GM19468 (cell line): Measurements from ENCODE around the gene DIDO1.

Experiments used
- ATAC-seq: cut with Tn5 transposase; IDR thresholded peaks from one replicate; pipeline ENCODE4 v1.9.1; 2021; ENCODE audit warnings: mild to moderate bottlenecking, moderate library complexity, moderate number of reproducible peaks; ENCODE audit not compliant: unreplicated experiment; ENCODE audit errors: extremely low read depth

Gene DIDO1

DNA sequence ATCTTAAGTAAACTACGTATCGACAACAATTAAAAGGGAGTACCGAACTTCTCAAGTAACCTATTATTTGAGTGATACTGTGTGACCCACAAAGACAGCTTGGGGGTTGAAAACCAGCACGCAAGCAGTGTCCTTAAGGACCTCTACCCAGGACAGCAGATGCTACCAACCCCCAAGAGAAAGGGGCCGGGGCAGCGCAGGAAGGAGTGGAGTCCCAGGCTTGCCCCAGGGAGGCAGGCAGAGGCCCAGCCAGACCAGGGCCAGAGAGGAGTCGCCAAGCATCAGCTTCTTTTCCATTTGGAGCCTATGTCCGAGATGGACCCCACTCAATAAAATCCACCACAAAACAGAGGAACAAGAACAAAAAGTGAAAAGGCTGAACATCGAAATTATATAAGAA lies 11.9 kb downstream of the DIDO1 start:
- no peak for ATAC-seq

DNA sequence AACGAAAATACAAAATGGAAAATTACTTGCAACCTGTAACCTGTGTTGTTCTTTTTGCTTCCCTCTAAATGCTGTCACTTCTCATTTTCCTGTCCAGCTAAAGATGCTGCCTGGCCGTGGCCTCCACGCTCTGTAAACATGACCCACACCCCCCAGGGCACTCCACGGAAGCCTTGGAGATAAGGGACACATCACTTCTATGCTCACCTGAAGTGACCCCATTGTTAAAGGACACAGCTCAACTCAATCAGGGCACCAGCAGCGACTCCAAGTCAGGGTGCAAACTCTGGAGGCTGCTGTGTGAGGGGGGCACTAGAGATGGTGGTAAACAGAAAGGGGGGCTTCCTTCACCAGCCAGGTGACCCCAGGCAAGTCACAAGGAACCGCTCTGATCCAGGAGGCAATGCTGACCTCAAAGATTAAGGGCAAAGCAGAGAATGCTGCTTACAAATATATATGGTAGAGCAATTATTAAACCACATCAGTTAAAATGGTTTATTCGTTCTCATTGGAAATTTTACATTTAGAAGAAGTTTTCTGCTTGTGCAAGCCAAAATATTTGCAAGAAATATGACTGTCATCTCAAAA lies 13.2 kb downstream of the DIDO1 start:
- ATAC-seq: no peak

DNA sequence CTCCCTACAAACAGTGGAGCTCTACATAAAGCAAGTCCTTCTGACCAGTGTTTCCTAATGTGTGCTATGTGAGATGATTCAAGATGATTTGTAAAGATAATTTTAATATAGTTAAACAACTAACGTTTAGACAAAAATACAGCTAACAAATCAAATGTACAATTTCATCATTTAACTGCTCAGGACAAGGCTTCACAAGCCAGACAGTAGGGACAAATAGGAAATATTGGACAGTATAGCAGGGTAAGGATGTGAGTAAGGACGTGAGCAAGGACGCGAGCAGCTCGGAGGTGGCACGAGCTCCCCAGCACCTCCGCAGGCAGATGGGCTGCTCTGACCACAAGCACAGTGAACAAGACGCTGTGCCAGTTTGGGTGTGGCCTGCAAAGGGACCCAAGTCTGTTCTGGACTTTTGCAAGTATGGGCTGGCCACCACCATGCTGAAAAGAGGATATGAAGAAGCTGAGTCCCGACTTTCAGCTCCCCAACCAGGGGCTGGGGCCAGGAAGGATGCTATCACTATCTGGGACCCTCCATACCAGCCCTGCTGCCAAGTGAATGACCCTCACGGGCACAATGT lies 14.5 kb downstream of the DIDO1 start:
- ATAC-seq: no peak

DNA sequence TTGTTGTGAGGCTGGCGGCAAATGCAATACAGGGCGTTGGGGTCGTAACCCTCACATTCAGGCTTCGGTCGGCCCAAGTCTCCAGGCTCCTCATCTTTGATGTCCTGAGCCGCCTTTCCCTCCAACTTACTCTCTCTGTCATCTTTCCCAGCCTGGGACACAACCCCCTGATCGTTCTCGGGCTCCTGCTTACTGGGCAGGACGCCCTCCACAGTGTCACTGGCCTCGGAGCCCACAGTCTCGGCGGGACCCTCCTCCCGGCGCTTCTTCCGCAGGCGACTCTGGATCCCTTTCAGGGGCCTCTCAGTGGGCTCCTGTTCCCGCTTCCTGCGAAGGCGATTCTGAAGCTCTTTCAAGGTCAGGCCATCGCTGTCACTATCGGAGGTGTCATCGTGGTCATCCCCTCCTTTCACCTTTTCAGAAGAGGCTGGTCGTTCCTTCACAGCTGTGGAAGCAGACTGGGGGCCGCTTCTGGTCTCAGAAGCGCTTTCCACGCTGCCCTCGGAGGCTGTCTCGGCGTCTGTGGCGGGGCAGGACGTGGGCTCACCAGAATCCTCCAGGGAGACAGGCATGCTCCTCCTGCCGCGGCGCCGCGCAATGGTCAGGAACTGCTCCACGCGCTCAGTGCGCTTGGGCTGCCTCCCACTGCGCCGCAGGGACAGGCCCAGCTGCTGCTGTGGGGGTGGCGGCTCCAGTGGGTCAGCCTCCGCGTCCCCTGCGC lies 15.4 kb downstream of the DIDO1 start:
- no peak for ATAC-seq

DNA sequence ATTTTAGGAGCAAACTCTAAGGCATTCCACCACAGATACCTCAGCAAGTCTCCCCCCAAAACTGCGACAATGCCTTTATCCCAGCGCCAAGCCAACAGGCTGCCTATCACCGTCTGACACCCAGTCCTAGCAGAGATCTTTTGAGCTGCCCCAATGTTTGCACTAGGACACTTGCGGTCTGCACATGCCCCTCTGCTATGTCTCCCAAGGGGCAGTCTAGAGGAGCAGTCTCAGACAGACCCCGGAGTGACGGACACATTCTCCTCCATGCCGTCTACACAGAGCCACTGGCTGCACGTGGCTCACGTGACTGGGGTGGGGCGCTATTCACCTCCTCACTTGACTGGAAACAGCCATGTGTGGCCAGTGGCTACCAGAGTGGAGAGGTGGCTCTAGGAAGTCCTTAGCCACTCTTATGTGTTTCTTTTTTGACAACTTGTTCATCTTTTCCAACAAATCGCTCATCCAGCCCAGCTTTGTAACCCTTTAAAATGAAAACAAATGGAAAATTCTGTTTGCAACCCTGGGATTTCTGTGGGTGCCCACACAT lies 16.0 kb downstream of the DIDO1 start:
- no peak for ATAC-seq

DNA sequence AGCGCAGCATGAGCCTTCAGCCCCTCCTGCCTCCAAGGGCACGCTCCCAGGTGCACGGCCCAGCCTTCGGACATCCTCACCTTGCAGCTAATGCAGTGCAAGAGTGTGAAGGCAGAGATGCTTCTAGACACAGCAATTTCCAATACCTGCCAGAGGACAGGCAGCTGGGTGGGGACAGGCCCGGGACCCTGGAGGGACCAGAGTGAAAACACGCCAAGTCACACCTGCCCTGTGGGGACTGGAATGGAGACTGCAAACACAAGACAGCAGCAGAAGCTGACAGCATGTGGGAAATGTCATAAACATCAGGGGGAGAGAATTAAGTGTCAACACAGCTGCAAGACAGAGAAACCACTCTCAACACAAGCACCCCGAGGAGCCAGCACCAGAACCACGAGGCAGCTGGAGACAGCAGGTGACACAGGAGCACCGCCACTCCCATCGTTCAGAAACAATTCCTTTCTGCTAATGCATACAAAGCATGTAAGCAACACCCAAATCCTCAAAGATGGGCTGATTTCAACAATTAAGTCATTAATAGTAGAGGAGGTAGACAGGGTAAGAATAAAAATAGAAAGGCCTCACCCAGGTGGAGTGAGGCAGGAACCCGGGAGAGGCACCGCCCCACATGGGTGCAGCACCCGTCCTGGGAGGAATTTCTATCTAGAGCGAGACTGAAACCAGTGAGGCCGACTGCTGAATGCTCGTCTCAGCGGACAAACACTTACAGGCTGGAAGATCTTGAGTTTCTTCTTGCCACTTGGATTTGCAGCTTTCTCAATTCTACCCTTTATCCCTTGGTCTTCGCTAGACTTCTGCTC lies 17.1 kb downstream of the DIDO1 start:
- ATAC-seq: no peak

DNA sequence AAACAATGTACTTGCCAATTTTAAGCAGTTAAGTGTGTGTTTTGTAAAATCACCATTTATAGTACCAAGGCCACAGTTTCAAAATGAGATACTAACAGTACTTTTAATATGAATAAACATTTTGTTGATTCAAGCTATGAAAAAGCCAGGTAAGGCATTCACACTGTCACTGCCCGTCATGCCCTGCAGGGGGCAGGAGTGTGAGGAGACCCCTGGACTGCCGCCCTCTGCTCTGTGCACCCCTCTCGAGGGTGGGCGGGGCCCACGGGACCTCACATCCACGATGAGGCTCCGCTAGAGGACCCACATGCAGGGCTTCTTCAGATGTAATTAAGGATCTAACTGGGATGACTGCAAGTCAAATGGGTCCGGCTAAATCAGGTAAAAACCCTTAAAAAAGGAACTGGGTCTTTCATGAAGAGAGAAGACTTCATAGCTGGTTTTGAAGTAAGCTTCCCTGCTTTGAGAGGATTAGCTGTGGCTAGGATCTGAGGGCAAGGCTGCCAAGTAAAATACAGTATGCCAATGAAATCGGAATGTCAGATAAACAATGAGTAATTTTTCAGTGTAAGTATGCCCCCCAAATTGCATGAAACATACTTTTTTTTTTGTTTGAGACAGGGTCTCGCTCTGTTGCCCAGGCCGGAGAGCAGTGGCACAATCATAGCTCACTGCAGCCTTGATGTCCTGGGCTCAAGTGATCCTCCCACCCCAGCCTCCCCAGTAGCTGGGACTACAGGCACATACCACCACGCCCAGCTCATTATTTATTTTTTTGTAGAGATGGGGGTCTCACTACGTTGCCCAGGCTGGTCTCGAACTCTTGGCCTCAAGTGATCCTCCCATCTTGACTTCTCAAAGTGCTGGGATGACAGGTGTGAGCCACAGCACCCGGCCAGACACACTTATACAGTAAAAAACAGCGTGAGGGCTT lies 18.7 kb downstream of the DIDO1 start:
- ATAC-seq: no peak

DNA sequence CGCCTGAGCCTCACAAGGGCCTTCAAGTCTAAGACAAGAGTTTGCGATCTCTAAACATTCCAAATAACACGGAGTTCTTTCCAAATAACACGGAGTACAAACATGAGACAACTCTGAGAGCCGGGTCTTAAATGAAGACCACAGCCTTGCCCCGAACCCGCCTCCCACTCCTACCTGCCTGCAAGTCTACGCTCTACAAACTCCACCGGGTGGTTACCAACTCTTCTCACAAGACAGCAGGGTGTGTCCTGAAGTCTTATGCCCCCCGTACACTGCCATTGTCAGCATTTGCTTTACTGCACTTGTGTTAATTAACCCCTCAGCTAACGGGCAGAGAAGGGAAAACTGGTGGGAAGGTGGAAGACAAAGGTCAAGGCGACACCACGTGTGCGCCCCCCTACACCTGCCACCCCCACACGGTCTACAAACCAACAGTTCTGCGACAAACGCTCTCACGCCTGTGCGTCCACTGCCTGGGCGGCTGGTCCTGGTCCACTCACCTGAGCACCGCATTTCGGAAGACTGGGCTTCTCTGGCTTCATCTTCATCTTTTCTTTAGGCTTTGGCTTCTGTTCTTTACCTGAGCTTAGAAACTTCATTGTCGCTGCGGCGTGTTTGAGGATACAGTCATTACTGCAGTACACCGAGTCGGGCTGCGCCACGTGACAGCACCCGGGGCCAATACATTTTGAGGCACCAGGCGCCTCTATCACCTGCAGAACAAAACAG lies 19.5 kb downstream of the DIDO1 start:
- ATAC-seq: no peak

DNA sequence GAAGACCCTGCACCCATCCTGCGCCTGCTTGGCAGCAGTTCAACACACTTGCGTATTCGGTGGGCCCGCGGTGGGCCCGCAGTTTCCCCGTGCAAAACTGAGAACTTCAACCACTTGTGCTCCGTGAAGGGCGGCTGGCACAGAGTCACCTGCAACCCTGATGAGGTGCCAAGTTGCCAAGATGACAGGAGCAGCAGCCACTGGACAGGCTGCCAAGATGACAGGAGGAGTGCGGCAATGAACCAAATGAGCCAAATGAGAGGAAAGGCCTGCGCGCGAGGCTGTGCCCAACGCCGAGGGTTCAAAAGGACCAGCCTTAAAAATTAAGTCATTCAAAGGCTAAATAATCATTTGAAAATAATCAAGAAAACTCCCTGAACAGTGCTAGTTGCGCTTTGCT lies 20.1 kb downstream of the DIDO1 start:
- no peak for ATAC-seq

DNA sequence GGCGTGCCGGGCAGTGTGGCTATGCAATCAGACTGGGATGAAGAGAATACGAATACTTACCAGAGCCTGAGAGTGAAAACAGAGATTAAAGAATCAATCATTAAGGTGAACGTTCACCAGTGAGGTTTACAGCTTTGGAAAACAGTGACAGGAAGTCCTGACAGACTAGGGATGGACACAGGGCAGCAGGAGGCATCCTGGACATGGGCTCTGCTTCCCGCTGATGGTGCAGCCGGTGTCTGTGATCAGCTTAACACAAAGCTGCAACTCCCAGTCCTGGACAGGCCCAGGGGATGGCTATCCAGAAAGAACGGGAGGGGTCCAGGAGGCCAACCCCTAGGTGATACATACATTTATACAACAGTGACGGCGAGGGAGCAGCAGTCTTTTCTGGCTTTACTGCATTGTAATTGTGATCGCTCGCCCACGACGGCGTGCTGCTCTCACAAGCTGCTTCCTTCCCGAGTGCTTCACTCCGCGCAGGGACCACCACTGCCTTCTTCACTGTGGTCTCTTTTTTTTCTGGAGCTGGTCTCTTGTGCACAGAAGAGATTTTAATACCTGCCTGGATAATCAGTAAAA lies 20.7 kb downstream of the DIDO1 start:
- ATAC-seq: no peak

DNA sequence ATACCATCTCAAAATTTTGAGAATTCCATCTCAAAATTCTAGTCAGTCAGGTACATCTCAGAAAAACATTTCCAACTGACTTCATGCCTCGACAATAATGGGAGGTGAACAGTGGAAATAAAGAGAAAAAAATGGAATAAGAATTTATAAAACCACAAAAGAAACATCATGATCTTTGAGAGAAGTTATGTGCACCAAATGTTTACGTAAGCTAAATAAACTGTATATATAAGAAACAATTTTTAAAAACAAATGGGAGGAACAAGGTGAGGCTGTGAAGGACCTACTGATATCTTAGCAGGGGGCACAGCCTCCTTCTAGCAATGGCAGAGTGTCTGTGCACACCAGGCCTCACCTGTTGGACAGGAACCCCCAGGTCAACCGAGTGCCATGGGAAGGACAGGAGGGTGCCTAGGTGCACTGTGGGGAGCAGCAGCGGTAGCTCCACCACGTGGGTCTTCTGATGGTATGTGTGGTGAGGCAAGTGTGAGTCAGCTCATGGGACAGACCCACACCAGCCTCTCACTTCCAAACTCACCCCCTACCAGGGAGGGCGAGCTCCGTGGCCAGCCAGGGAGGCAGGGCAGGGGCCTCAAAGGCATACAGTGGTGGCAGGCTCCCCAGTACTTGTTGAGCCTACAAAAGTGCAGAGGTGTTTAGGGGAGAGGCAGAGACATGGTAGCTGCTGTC lies 23.2 kb downstream of the DIDO1 start:
- ATAC-seq: no peak

DNA sequence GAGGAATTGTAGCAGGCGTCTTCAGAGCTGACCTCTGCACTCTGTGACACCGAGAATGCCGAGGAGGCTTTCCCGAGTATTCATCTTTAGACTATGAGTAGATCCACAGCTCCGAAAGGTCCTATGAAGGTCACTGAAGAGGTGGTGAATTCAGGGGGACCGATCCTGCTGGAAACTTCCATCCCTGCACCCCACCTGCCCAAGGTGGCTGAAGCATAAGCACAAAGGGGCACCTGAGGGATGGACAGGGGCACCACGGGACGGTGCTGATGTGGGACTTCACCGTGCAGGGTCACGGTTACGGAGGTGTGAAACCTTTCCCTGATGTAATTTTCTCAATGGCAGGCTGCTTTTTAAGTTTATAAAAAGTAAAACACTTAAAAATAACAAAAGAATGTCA lies 24.4 kb downstream of the DIDO1 start:
- no peak for ATAC-seq

DNA sequence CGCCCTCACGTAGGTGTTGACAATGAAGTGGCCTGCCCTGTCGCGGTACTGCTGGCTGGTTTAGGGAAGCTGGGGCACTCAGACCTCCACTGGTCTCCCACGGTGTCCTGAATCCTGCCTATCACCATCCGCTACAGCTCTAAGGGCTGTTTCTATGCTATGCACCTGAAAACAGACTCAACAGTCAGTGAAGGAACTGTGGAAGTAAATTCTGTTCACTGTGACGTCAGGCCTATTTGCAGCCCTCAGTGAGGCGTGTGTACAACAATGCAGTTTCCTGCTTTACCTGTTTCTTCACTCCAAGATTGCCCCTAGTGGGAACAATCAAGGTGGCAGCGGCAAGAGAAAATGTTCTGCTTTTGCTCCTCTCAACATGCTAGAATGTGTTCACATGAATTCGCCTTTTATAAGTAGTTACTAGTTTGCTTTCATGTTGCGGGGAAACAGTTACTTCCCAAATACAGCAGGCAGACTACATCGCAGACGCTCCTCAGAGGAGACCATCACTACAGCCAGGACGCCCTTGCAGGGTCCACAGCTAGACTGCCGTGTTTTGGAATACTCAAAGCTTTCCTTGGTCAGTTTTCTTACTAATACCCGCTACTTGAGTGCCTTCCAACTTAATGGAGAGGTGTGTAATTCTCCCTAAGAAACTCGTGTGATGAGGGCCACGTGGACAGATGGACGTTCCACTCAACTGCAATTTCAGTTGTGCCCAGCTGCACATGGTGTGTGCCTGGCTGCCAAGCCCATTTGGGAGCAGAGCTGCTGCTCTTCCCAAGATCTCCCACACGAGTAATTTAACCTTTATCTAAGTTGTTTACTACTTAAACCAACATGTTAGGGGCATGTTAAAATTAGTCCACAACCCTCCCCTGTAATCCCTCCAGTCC lies 25.4 kb downstream of the DIDO1 start:
- no peak for ATAC-seq

DNA sequence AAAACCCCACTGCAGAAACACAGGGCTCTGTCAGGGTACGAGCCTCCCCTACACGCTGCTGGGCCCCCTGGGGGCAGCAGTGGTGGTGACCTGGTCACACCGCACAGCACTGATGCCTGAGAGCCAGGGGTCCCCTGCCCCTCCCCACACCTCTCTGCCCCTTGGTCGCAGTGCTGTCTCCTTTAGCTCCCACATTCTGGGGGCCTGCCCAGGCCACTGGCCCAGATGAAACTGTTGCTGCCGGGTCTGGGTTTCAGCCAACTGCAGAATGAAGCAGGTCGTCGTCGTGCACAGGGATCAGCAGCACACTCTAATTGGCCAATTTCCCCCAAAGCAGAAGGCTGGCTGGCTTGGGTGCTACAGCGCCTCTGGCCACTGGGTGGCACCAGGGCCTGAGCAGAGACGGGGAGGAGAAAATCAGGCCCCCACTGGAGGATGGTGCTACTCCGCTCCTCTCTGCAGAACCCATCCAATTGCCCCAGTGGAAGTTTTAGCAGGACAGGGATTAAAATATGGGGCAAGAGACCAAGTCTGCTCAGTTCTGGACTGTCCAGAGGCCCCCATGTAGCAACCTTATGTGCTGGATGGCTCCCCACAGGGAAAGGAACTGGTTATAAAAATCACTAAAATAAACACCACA lies 26.1 kb downstream of the DIDO1 start:
- peak; percentile 74 for ATAC-seq

DNA sequence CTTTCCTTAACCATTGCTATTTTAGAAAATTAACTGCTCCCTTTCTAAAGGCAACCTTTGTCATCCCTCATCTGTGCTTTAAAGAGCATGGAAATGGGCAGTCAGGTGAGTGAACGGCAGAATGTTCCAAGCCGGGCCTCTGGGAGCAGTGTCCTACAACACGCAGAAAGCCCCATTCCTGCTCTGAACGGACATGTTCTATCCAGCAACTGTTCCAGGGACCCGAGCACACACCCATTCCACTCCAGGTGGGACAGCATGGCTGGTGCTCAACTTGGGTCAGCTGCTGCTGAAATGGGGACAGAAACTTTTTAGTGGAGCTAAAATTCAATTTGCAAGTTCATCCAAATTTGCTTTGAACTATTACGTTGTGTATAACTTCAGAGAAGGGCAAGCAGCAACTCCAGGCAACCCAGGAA lies 26.7 kb downstream of the DIDO1 start:
- ATAC-seq: no peak

DNA sequence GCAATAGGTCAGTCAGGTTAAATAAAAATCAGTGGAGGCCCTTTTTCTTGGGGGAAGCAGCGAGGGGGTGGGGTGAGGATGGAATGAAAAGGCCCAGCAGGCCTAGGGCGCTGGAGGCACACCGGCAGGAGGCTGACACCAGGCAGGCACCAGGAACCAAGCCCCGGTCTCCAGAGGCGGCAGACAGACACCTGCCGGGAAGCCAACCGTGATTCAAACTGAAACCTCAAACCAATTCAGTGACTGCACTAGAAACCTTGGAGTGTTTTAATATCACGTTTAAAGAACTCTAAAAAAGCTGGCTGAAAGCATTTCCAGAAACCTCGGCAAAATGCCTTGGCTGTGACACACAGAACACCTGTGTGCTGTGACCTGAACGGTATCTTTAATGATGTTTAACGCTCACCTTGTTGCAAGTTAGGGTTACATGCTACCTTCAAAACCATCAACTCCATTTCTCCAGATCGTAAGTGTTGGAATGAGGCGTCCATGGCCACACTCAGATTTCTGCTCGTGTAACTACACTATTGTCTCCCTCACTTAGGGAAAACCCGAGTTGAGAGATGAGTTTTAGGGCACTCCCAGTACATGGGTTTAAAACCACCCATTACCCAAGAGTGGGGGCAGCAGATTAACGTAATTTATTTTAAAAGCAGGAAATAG lies 27.2 kb downstream of the DIDO1 start:
- no peak for ATAC-seq
